MM.1S (cell line): ENCODE data around the gene LYL1.
A peak's percentile ranks its signal among the peaks of the same experiment; 100 is the strongest.

Experiments
- DNase-seq: peaks from one replicate; pipeline ENCODE4 v3.0.0-alpha.2; 2015
- H2AFZ ChIP-seq: fragments of 300-600 bp; sonication (generic); 2 replicates; pipeline ENCODE4 v1.6.0; 2016; ENCODE audit warnings: antibody characterized with exemption, low read length
- H3F3A ChIP-seq: fragments of 300-600 bp; sonication (generic); 2 replicates; pipeline ENCODE4 v1.6.1; 2016; ENCODE audit warnings: mild to moderate bottlenecking, antibody characterized with exemption, low read length, moderate library complexity, mixed read lengths; ENCODE audit not compliant: insufficient read depth
- H3K27ac ChIP-seq: fragments of 300-600 bp; sonication (generic); 2 replicates; pipeline ENCODE4 v1.5.1; 2016; ENCODE audit warnings: mild to moderate bottlenecking, low read length
- H3K27me3 ChIP-seq: fragments of 300-600 bp; sonication (generic); replicated peaks from 2 replicates; pipeline ENCODE4 v1.6.0; 2016; ENCODE audit warnings: low read length; ENCODE audit not compliant: insufficient read depth
- H3K36me3 ChIP-seq: fragments of 300-600 bp; sonication (generic); replicated peaks from 2 replicates; pipeline ENCODE4 v1.6.1; 2016; ENCODE audit warnings: mild to moderate bottlenecking, low read length, mixed read lengths; ENCODE audit not compliant: insufficient read depth
- H3K4me1 ChIP-seq: fragments of 300-600 bp; sonication (generic); 2 replicates; pipeline ENCODE4 v1.6.1; 2016; ENCODE audit warnings: low read length, mixed read lengths
- H3K4me2 ChIP-seq: fragments of 300-600 bp; sonication (generic); 2 replicates; pipeline ENCODE4 v1.6.0; 2016; ENCODE audit warnings: low read depth, low read length
- H3K4me3 ChIP-seq: fragments of 300-600 bp; sonication (generic); 2 replicates; pipeline ENCODE4 v1.5.1; 2016; ENCODE audit warnings: low read length, mixed read lengths
- H3K79me2 ChIP-seq: fragments of 300-600 bp; sonication (generic); 2 replicates; pipeline ENCODE4 v1.6.1; 2016; ENCODE audit warnings: mixed run types, low read length, mixed read lengths
- H3K9ac ChIP-seq: fragments of 300-600 bp; sonication (generic); 2 replicates; pipeline ENCODE4 v1.6.1; 2016; ENCODE audit warnings: low read length, mixed read lengths
- H3K9me2 ChIP-seq: fragments of 300-600 bp; sonication (generic); replicated peaks from 2 replicates; pipeline ENCODE4 v1.6.1; 2016; ENCODE audit warnings: mild to moderate bottlenecking, low read length, mixed read lengths; ENCODE audit not compliant: insufficient read depth
- H3K9me3 ChIP-seq: fragments of 300-600 bp; sonication (generic); replicated peaks from 2 replicates; pipeline ENCODE4 v1.6.1; 2016; ENCODE audit warnings: mild to moderate bottlenecking, low read length, mixed read lengths; ENCODE audit not compliant: insufficient read depth
- H4K20me1 ChIP-seq: fragments of 300-600 bp; sonication (generic); 2 replicates; pipeline ENCODE4 v1.6.1; 2016; ENCODE audit warnings: mild to moderate bottlenecking, low read length, moderate library complexity, mixed read lengths; ENCODE audit not compliant: insufficient read depth
- EZH2 ChIP-seq: fragments of 300-600 bp; sonication (generic); optimal IDR thresholded peaks from 2 replicates; pipeline ENCODE3; 2017; ENCODE audit warnings: low read depth, mild to moderate bottlenecking, antibody characterized with exemption, low read length, mixed read lengths
- EZH2phosphoT487 ChIP-seq: fragments of 300-600 bp; sonication (generic); IDR thresholded peaks from 2 replicates; pipeline ENCODE4 v1.6.1; 2018; ENCODE audit warnings: antibody characterized with exemption, low read length
- TF ChIP-seq, protein P1 (sequence below): fragments of 300-600 bp; sonication (generic); IDR thresholded peaks from 2 replicates; pipeline ENCODE4 v1.5.1; 2016; ENCODE audit warnings: antibody characterized with exemption, low read length, mixed read lengths

Gene LYL1

DNA sequence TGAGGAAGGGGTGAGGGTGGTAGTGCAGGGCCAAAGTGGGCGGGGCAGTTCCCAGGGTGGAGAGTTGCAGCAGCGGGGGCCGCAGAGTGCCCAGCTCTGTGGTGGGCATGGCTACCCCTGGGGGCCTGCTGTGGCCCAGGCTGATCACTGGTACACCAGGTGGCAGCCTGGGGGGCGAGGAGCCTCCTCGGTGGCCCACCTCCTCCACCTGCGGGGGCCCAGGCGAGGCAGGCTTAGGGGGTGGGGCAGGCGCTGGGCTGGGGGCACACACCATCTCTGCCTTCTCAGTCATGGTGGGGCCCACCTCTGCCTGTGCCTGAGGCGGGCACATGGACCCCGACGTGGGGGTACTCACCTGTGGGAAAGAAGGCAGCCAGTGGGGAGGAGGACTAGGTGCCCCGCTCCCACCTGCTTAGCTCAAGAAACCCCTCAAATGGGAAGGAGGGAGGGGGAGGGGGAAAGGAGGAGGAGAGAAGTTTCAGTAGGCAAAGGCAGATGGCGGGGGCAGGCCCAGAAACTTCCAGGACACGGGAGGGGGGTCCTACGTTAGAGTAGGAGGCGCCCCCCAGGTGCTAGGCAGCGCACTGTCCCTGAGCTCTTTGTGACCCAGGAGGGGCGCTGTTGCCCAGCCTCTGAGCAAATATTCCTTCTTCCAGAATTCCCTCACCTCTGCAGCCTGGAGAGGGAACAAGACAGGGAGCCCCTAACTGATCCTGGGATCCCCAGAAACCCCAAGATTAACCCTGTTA, 1.6 kb downstream of the LYL1 start:
- H3K79me2 ChIP-seq, result peaks cover 5% of the 10 kb centered on the region
- no peak overlapping the region for H3K27ac ChIP-seq
- no peak overlapping the region for H3K4me2 ChIP-seq
- H3K27me3 ChIP-seq, result peaks cover 30% of the 10 kb centered on the region
- H3F3A ChIP-seq, result peaks cover 22% of the 10 kb centered on the region
- no peaks in the 10 kb centered on the region for H3K9me3 ChIP-seq
- H3K4me3 ChIP-seq, result no peak overlapping the region
- no peak for DNase-seq
- H3K36me3 ChIP-seq, result no peaks in the 10 kb centered on the region
- no peaks in the 10 kb centered on the region for H3K9me2 ChIP-seq
- H4K20me1 ChIP-seq, result no peaks in the 10 kb centered on the region
- H3K4me1 ChIP-seq, result peaks cover 32% of the 10 kb centered on the region
- no peak overlapping the region for H2AFZ ChIP-seq
- TF ChIP-seq EZH2 (no peak), EZH2phosphoT487 (no peak)
- TF ChIP-seq, protein P1, sequence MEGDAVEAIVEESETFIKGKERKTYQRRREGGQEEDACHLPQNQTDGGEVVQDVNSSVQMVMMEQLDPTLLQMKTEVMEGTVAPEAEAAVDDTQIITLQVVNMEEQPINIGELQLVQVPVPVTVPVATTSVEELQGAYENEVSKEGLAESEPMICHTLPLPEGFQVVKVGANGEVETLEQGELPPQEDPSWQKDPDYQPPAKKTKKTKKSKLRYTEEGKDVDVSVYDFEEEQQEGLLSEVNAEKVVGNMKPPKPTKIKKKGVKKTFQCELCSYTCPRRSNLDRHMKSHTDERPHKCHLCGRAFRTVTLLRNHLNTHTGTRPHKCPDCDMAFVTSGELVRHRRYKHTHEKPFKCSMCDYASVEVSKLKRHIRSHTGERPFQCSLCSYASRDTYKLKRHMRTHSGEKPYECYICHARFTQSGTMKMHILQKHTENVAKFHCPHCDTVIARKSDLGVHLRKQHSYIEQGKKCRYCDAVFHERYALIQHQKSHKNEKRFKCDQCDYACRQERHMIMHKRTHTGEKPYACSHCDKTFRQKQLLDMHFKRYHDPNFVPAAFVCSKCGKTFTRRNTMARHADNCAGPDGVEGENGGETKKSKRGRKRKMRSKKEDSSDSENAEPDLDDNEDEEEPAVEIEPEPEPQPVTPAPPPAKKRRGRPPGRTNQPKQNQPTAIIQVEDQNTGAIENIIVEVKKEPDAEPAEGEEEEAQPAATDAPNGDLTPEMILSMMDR, result no peak
- H3K9ac ChIP-seq, result no peak overlapping the region

DNA sequence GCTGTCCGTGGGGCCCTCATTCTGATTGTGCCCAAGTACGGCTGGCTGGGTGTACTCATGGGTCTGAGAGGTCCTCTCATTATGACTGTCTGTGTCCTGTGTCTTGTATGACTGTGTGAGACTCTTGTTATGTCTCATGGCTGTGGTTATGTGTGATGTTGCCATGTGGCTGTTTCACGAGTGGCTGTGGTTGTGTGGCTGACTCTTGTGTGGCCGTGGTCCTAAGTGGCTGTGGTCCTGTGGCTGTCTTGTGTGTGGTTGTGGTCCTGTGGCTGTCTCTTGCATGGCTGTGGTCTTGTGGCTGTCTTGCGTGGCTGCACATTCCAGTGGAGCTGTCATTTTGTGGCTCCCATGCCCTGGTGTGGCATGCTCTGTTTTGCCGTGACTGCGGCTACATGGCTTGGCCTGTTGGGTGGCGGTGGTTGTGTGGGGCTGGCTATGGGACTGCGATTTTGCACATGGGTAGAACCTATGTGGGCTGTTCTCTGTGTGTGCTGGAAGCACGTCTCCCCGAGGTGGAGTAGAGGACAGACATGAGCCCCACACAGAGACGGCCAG, 2.5 kb downstream of the LYL1 start:
- H3K36me3 ChIP-seq, result no peaks in the 10 kb centered on the region
- H3K9me2 ChIP-seq, result no peaks in the 10 kb centered on the region
- no peak for DNase-seq
- no peaks in the 10 kb centered on the region for H4K20me1 ChIP-seq
- 0 out of 2 replicates have a peak overlapping the region, but pooled peaks have one; percentile 72 for H3K4me2 ChIP-seq
- no peak overlapping the region for H3K9ac ChIP-seq
- H3K4me3 ChIP-seq, result no peak overlapping the region
- peaks cover 5% of the 10 kb centered on the region for H3K79me2 ChIP-seq
- H2AFZ ChIP-seq, result peak overlapping the region; percentile 49
- no peak overlapping the region for H3K27ac ChIP-seq
- peaks cover 29% of the 10 kb centered on the region for H3F3A ChIP-seq
- peaks cover 38% of the 10 kb centered on the region for H3K27me3 ChIP-seq
- TF ChIP-seq, protein P1, result no peak
- TF ChIP-seq EZH2phosphoT487, result no peak
- TF ChIP-seq EZH2, result no peak
- H3K9me3 ChIP-seq, result no peaks in the 10 kb centered on the region
- peaks cover 39% of the 10 kb centered on the region for H3K4me1 ChIP-seq

DNA sequence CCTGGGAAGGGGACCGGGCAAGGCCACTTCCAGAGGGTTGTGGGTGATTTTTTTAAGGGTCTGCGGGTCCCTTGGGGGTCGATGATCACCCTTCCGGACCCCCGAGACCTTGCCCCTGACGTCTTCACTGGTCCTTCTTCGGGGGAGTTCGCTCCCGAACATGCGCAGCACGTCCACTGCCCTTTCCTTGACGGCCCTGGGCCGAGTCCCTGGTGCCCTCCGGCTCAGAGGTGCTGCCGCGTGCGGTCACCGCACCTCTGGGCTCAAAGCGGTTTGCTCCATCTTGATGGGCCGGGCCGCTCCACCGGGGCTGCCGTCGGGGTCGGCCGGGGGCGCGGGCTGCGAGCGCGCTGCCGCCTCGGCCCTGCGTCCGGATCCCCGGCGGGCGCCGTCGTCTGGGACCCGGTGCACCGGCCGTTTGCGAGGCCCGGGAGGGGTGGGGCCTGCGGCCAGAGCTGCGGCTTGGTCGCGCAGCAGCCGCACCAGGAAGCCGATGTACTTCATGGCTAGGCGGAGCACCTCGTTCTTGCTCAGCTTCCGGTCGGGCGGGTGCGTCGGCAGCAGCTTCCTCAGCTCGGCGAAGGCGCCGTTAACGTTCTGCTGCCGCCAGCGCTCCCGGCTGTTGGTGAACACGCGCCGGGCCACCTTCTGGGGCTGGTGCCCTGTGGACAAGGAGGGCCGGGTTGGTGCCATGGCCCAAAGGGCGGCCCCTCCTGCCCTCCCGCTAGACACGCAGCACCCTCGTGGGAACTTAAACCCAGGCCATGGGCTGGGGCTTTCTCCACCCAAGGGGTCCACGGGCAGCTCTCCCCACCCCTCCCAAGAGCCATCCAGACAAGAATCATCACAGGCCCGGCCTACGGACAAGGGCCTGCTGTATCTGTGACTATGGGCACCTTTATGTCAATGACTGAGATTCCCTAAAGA, 3.3 kb downstream of the LYL1 start:
- no peaks in the 10 kb centered on the region for H3K36me3 ChIP-seq

More for the DNA sequence above, 3.3 kb downstream of the LYL1 start:
- Histone ChIP-seq H3K4me2 (peak overlapping the region; percentile 72), H3K9ac (no peak overlapping the region), H3K4me1 (peaks cover 40% of the 10 kb centered on the region), H3K79me2 (peaks cover 5% of the 10 kb centered on the region), H3K4me3 (peak overlapping the region; percentile 35; the same call in 1 of the 2 replicates), H3K27me3 (peaks cover 45% of the 10 kb centered on the region), H4K20me1 (no peaks in the 10 kb centered on the region), H3F3A (peaks cover 29% of the 10 kb centered on the region), H3K9me3 (no peaks in the 10 kb centered on the region), H2AFZ (peak overlapping the region; percentile 49), H3K27ac (no peak overlapping the region; the same call in 1 of the 2 replicates), H3K9me2 (no peaks in the 10 kb centered on the region)
- TF ChIP-seq, protein P1, result no peak
- TF ChIP-seq EZH2 (no peak), EZH2phosphoT487 (no peak)
- peak; percentile 73 for DNase-seq
